ENCODE data around the gene SMCP.

DNA sequence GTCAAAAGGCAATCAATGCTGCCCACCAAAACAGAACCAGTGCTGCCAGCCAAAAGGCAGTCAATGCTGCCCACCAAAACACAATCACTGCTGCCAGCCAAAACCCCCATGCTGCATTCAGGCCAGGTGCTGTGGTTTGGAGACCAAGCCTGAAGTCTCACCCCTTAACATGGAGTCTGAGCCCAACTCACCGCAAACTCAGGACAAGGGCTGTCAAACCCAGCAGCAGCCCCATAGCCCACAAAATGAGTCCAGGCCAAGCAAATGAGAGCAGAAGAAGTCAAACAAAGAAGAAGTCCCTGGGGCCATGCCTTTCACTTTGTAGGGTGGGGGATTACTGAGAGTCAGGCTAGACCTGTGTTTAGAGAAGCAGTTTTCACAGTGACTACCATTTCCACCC is 6.4 kb downstream of the SMCP start:
- TF ChIP-seq, protein P1, sequence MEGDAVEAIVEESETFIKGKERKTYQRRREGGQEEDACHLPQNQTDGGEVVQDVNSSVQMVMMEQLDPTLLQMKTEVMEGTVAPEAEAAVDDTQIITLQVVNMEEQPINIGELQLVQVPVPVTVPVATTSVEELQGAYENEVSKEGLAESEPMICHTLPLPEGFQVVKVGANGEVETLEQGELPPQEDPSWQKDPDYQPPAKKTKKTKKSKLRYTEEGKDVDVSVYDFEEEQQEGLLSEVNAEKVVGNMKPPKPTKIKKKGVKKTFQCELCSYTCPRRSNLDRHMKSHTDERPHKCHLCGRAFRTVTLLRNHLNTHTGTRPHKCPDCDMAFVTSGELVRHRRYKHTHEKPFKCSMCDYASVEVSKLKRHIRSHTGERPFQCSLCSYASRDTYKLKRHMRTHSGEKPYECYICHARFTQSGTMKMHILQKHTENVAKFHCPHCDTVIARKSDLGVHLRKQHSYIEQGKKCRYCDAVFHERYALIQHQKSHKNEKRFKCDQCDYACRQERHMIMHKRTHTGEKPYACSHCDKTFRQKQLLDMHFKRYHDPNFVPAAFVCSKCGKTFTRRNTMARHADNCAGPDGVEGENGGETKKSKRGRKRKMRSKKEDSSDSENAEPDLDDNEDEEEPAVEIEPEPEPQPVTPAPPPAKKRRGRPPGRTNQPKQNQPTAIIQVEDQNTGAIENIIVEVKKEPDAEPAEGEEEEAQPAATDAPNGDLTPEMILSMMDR (IDR thresholded peaks at IDR 0.05; ENCODE audit: insufficient read depth, low read depth, low read length), result no peak
- TF ChIP-seq EZH2 (IDR thresholded peaks at IDR 0.05; ENCODE audit: insufficient read depth, low read length), result no peak

All from astrocyte (in vitro differentiated cells and primary cell).